Measurements from ENCODE around the gene ATP11A. TPM values are rescaled to one million over a fixed set of nuclear protein-coding genes. Genes with fewer than 3 reads are reported as not detected.
"Not testable (repeated sequence)": the region's sequence is repeated elsewhere in the genome, so short reads cannot be mapped to it uniquely, and the experiment has no call there.

ATP11A gene
- total and polyA plus RNA-seq, 10 of the 15 experiments (the other 5 are each of a cell fraction or from before 2014, with no cell fraction given) = 1.4 to 69.6 (median 14.4) TPM

- H3K4me1 ChIP-seq (ENCODE audit: control insufficient read depth, insufficient read depth, low read length); H3K27me3 ChIP-seq (replicated peaks in 1 of 2; ENCODE audit: control insufficient read depth in 2 of 2, insufficient read depth in 2 of 2, low read length in 1 of 2); H3K9me3 ChIP-seq (replicated peaks; ENCODE audit: control insufficient read depth, insufficient read depth, low read length); H3K9ac ChIP-seq (ENCODE audit: control insufficient read depth, insufficient read depth, low read length); RAD21 ChIA-PET (ENCODE audit: unreplicated experiment); BruUV-seq (replicated peaks); DNase-seq (ENCODE audit: low read depth, low spot score); H3K27ac ChIP-seq (ENCODE audit: control insufficient read depth, insufficient read depth); intact Hi-C loops (cut with micrococcal nuclease; ENCODE audit: unreplicated experiment); POLR2A ChIA-PET; H3K36me3 ChIP-seq (ENCODE audit: control insufficient read depth in 2 of 2, insufficient read depth in 2 of 2, low read length in 1 of 2); H3K4me3 ChIP-seq; SMC1A ChIA-PET (ENCODE audit: uncharacterized antibody, unreplicated experiment); FAIRE-seq; H3K79me2 ChIP-seq (ENCODE audit: control insufficient read depth, insufficient read depth, low read length); H2AFZ ChIP-seq (ENCODE audit: control insufficient read depth, low read depth, low read length); H4K20me1 ChIP-seq (ENCODE audit: control insufficient read depth, insufficient read depth); CTCF ChIA-PET; ATAC-seq; H3K4me2 ChIP-seq (ENCODE audit: control insufficient read depth, insufficient read depth): not testable (repeated sequence)
- in situ Hi-C loops (cut with MboI) = loop anchor here (25.0 kb wide), 1 partner anchor 1403 kb away; no protein-coding TSS in a partner anchor
- WGBS (ENCODE audit: insufficient coverage, insufficient replicate concordance, low lambda C conversion rate, missing lambda C conversion rate) = 99% methylated on average over 14 of the region's 14 CpGs
These were observed 175.6 kb downstream of the ATP11A start for GRCh38 chr13:112865478-112865877.

GRCh38 chr13:112867301-112867711, 177.5 kb downstream of the ATP11A start:
- no peak overlapping the region for H3K9ac ChIP-seq (ENCODE audit: control insufficient read depth, insufficient read depth, low read length)
- FAIRE-seq = no peak
- ATAC-seq = no peak
- H3K36me3 ChIP-seq (ENCODE audit: control insufficient read depth in 2 of 2, insufficient read depth in 2 of 2, low read length in 1 of 2) = peaks cover 2 to 6% of the 10 kb centered on the region in 2 experiments; a peak in 3 of 4 replicates
- no peak overlapping the region for H2AFZ ChIP-seq (ENCODE audit: control insufficient read depth, low read depth, low read length)
- H3K79me2 ChIP-seq (ENCODE audit: control insufficient read depth, insufficient read depth, low read length) = no peaks in the 10 kb centered on the region
- no peaks in the 10 kb centered on the region for H3K9me3 ChIP-seq (replicated peaks; ENCODE audit: control insufficient read depth, insufficient read depth, low read length)
- H3K4me1 ChIP-seq (ENCODE audit: control insufficient read depth, insufficient read depth, low read length) = peaks cover 9% of the 10 kb centered on the region
- H4K20me1 ChIP-seq (ENCODE audit: control insufficient read depth, insufficient read depth) = no peaks in the 10 kb centered on the region
- intact Hi-C loops (cut with micrococcal nuclease; ENCODE audit: unreplicated experiment) = no loop called here
- H3K27me3 ChIP-seq (replicated peaks in 1 of 2; ENCODE audit: control insufficient read depth in 2 of 2, insufficient read depth in 2 of 2, low read length in 1 of 2) = no peaks in the 10 kb centered on the region
- BruUV-seq (replicated peaks) = no TSS peak
- no peak overlapping the region for H3K4me2 ChIP-seq (ENCODE audit: control insufficient read depth, insufficient read depth)
- 95% methylated on average over 18 of the region's 18 CpGs for WGBS (ENCODE audit: insufficient coverage, insufficient replicate concordance, low lambda C conversion rate, missing lambda C conversion rate)
- SMC1A ChIA-PET (ENCODE audit: uncharacterized antibody, unreplicated experiment) = interaction anchor here (1.5 kb wide), 1 partner anchor 10 kb away, joined by 3 read pairs; no protein-coding TSS in a partner anchor
- POLR2A ChIA-PET = no interaction called here
- CTCF ChIA-PET = no interaction called here
- RAD21 ChIA-PET (ENCODE audit: unreplicated experiment) = no interaction called here
- no peak overlapping the region for H3K4me3 ChIP-seq
- no peak for DNase-seq (ENCODE audit: low read depth, low spot score)
- in situ Hi-C loops (cut with MboI) = loop anchor here (25.0 kb wide), 1 partner anchor 1405 kb away; no protein-coding TSS in a partner anchor
- H3K27ac ChIP-seq (ENCODE audit: control insufficient read depth, insufficient read depth) = no peak overlapping the region
- TF ChIP-seq POU2F2 (IDR thresholded peaks at IDR 0.05; ENCODE audit: borderline replicate concordance, low read depth, low read length) (no peak), PML (IDR thresholded peaks at IDR 0.05; ENCODE audit: low read length) (no peak), ATF3 (IDR thresholded peaks at IDR 0.05; ENCODE audit: borderline replicate concordance, extremely low read depth, low read depth, low read length) (no peak), EED (IDR thresholded peaks at IDR 0.05; ENCODE audit: low read depth) (no peak), NR2C2 (IDR thresholded peaks at IDR 0.05; ENCODE audit: borderline replicate concordance, control insufficient read depth, insufficient read length, low read depth) (no peak), SREBF1 (IDR thresholded peaks at IDR 0.05; ENCODE audit: low read length) (no peak), IRF5 (IDR thresholded peaks at IDR 0.05; ENCODE audit: borderline replicate concordance) (no peak), EZH2 (IDR thresholded peaks at IDR 0.05; ENCODE audit: borderline replicate concordance, control insufficient read depth, low read depth, low read length) (no peak), FOXK2 (IDR thresholded peaks at IDR 0.05) (no peak), SMAD5 (IDR thresholded peaks at IDR 0.05; ENCODE audit: low read depth) (no peak), NKRF (conservative IDR thresholded peaks at IDR 0.05) (no peak), PKNOX1 (IDR thresholded peaks at IDR 0.05) (no peak)

Data from GM12878 (cell line).